KBM-7 (cell line): ENCODE data around the gene CCNH.
A peak's percentile ranks its signal among the peaks of the same experiment; 100 is the strongest.

Experiments used
- DNase-seq: peaks from one replicate; pipeline ENCODE4 v3.0.0-alpha.2; 2015
- in situ Hi-C: fragments of 300-500 bp; cut with MboI; formaldehyde crosslinking; loops from 2 replicates; pipeline ENCODE4 v1.14.3; 2020; ENCODE audit warnings: low sequenced_read_pairs, low pct_unique_long_range_greater_than_20kb, mixed read lengths

CCNH gene

DNA sequence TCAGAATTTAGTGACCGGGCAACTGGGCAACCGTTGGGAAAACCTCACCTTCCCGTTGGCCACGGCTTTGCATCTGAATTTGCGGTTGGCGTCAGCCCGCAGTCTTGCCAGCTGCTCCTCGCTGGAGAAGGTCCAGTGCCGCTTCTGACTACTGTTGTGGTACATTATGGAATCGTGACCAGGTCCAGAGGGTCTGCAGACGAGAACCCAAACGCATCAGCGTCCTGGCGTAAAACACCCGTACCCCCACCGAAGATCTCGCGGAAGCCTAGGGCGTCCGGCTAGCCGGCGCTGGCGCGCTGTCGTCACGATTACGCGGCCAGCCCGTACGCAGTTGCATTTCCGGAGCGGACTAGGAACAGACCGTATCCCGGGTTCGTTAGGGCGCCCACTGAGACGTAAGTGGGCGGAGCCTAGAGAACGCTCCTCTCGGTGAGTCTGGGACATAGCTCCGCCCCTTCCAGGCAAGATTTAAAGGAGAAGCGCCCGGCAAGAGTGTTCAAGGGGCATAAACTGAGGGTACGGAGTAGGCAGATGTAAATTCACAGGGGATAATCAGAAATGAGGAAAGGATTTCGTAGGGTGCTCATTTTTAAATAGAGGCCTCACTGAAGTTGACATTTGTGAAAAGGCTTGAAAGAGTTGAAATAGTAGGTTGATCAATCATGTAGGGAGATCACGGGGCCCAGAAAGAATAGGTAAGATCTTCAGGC is at the start of gene CCNH:
Gene CCNH, minus strand, starts transcription at position 301 of the 713 bp plus-strand sequence. Its CDS starts 136 bp downstream, at position 165.
- in situ Hi-C loops = no loop called here
- DNase-seq = peak; percentile 95

DNA sequence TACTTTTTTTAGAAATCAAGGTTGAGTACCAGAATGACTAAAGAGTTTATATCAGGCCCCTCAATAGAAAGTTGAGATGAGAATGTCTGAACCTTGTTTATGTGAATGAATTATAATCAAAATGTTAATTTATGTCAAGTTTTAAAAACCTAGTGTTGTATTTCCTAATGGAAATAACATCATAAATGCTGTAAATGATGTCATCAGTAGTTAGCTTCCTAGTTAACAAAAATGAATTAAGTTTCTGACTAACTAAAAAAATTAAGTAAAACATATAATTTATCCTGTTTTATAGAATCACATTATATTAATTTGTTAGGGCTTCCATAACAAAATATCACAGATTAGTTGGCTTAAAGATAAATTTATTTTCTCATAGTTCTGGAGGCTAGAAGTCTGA is 45.0 kb upstream of the CCNH start:
- in situ Hi-C loops = no loop called here
- no peak for DNase-seq

DNA sequence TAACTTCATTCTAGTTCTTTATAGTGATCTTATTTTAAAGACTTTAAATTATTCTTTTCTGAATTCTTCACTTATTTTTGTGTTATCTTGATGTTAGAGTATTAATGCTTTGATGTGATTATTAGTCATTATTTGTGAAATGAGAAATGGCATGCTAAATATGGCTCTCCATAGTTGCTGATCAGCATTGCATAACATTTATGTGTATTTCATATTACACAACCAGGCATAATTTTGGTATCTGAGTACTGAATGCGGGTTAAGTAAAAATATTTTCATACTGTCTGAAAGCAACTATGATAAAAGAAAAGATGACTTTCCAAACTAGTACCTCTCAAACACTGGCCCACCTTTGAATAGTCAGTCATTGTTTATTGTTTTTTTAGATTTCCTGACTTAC is 41.1 kb upstream of the CCNH start:
- in situ Hi-C loops = no loop called here
- no peak for DNase-seq

DNA sequence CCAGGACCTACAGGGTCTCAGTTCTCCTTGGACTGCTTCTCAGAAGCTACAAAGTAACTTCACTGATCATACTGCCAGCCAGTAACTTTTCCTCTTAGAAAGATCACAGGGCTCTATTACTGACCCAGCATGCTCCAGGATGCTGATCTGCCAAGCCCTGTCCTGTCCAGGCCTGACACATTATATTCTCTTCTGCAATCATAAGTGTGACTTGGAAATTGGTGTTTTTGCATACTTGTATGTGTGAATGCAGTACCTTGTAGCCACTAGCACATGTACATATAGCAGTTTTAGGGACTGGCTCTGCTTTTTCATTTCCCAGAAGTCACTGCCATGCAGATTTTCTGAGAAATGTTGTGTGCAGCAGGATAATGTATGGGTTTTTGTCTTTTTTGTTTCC is 40.1 kb upstream of the CCNH start:
- no peak for DNase-seq
- in situ Hi-C loops = no loop called here

DNA sequence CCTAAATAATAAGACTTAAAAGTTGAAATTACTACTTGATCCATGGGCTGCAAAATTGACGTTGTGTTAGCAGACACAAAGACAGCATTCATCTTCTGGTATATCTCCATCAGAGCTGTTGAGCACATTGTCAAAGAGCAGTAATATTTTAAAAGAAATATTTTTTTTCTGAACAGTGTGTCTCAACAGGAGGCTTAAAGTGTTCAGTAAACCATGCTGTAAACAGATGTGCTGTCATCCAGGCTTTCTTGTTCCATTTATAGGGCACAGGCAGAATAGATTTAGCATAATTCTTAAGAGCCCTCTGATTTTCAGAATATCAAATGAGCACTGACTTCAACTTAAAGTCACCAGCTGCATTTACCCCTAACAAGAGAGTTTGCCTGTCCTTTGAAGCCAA is 29.7 kb upstream of the CCNH start:
- in situ Hi-C loops = no loop called here
- no peak for DNase-seq

DNA sequence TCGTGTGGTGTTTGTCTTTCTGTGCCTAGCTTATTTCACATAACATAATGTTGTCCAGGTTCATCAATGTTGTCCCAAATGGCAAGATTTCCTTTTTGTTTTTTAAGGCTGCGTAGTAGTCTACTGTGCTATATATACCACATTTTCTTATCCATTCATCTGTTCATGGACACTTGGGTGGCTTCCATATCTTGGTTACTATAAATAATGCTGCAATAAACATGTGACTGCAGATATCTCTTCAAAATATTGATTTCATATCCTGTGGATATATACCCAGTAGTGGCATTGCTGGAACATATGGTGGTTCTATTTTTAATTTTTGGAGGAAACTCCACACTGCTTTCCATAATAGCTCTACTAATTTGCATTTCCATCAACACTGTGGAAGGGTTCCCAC is 25.5 kb upstream of the CCNH start:
- DNase-seq = no peak
- in situ Hi-C loops = no loop called here

DNA sequence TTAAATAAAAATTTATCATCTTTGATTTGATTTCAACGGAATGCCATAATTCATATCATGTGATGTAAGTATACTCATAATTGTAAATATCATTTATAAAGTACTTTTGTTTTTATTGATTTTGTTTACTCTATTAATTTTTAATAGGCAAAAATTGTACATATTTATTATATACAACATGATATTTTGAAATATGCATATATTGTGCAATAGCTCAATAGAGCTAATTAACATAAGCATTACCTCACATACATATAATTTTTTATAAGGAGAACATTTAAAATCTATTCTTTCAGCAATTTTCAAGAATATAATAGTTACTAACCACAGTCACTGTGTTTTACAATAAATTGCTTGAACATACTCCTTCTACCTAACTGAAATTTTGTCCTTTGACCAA is 25.0 kb upstream of the CCNH start:
- no peak for DNase-seq
- in situ Hi-C loops = no loop called here

DNA sequence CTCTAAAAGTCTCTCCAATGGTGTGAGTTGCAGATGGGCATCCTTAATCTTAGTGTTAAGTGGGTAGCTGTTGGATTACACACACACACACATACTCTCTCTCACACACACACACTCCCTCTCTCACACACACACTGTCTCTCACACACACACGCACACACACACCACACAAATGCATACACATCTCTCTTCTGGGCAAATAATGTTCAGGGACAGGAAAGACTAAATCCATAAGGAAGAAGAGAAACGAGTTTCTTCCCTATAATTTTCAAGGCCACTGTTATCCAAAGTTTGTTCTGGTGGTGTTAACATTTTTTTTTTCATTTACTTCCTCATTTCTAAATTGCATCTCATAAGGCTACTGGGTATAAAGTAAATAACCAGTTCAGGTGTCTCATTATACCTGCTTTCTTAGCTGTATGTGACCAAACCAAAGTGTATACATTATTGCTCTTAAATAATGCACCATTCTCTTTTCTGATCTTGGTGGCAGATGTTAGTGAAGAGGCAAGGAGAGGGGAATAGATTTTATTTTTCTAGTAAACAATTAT is 22.5 kb upstream of the CCNH start:
- in situ Hi-C loops = no loop called here
- no peak for DNase-seq

DNA sequence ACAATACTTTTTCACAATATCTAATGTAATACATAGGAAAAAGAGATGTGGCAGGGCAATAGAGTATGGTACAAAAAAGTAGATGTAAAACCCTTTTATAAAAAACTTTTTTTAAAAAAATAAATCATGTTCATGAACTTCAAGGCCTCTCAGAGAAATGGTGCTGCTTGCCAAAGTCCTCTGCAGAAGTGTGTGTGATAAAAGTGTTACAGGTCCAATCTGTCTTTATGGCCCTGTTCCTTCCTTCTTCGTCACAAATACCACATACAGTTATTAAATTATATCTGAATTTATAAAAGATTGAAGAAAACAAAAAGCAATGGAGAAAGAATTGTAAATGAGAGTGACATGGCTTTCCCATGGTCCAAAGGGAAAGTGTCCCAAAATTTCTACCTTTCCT is 21.7 kb upstream of the CCNH start:
- in situ Hi-C loops = no loop called here
- no peak for DNase-seq

DNA sequence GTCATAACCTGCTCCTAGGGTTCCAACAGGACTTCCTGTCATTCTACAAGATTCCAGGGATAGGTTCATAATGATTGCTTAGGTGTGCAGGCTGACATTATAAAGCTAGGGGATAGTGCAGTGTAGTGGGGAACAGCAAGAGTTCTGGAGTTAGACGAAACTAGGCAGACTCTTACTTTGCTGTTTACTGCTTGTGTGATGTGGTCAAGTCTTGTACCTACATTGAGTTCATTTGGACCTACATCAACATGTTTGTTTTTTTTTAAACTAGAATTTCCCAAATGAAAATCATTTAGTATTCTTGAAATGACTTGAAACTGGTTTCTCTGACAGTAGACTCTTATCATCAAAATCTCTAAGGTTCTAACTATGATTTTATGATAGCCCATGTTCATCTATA is 21.2 kb upstream of the CCNH start:
- in situ Hi-C loops = no loop called here
- no peak for DNase-seq

DNA sequence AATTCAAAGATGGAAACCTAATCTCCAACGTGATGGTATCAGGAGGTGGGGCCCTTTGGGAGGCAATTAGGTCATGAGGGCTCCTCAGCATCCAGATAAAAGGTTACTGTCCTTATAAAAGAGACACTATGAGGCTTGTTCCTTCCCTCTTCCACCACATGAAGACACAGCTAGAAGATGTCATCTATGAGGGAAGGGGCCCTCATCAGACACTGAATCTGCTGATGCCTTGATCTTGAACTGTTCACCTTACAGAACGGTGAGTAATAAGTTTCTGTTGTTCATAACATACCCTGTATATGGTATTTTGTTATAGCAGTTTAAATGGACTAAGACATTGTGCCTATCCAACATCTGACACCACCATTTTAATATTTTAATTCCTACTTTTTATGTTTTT is 19.7 kb upstream of the CCNH start:
- in situ Hi-C loops = no loop called here
- DNase-seq = no peak

DNA sequence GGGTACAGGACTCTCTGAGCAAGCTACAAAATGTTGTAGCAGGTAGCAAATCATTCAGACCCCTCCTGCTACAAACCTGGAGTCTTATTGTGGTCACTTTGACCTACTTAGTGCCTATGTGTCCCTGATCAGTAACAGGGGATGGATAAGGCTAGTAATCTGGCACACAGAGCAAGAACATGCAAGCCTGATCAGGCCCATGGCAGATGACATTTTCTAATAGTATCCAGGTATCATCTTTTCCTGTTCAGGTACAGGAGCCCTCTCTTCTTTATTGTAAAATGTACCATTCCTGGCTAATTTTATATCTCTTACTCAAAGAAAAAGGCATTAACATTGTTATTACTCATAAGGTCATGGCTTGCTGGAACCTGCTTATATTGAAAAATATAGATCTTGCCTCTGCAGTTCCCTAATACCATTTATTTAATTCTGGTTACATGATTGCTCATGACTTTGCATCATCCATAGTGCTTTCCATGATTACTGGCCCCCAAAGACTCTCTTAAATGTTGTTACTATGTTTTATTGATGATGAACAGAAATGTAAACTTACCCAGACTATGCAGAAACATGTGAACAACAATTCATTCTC is 18.2 kb upstream of the CCNH start:
- no peak for DNase-seq
- in situ Hi-C loops = no loop called here

DNA sequence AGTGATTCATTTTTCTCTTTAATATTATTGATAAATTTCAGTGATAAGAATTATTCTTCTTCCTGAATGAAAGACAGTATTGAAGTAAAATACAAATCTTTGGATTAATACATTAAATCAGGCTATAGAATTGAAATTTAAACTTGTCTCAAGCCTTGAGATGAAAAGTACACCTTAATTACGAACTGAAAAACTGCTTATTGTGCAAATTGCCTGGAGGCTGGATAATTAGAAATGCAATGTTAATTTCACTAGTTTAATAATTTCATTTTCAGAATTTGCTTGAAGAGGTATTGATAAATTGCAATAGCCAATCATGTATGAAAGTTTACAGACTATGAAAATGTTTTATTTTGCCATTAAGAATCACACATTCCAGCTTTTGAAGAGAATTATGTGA is 11.0 kb upstream of the CCNH start:
- in situ Hi-C loops = no loop called here
- no peak for DNase-seq

DNA sequence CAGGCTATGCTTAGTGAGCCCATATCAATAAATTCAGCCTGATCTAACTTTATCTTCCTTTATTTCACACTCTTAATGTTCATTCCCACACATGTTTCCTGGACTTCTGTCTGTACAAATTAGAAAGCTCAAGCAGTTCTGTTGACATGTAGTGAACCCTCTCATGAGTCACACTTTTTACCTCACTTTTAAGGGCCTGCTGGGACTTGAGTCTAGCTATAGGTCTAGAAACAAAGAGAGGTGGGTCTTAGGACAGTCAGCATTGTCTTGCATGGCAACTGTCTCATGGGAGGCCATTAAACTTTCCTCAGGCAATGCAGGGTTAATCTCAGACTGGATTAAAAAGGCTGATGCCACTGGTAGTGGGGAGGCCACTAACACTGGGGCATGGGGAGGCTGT is 8.6 kb upstream of the CCNH start:
- in situ Hi-C loops = no loop called here
- DNase-seq = no peak

DNA sequence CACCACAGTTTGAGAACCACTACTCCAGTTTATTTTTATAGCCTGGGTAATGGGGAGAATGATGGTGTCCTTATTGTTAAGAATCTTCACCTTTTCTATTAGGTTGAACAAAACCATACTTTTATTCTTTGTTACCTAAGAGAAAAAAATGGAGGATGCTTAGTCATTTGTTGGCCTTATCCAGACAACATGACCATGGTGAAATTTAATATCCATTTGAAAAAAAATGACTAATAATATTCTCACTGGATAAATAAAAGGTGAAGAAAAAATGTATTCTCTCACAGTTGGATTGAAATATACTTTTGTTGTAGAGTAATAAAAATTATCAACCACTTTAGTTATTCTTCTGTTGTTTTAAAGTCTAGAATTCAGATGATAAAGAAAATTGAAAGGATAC is 5.8 kb upstream of the CCNH start:
- in situ Hi-C loops = no loop called here
- no peak for DNase-seq

DNA sequence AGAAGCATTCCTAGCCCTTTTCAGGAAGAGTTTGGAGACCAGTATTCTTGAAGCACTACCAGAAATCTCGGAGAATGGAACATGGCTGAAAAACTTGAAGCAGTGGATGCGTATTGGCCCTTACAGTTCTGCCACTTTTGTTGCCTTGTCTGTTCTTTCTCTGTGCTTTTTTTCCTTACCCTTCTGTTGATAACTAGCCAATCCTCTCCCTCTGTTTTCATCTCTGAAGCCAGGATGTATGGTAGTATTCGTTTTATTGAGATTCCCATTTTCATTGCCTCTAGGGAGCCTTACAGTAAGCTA is 564 bp upstream of the CCNH start:
- in situ Hi-C loops = no loop called here
- DNase-seq = no peak

DNA sequence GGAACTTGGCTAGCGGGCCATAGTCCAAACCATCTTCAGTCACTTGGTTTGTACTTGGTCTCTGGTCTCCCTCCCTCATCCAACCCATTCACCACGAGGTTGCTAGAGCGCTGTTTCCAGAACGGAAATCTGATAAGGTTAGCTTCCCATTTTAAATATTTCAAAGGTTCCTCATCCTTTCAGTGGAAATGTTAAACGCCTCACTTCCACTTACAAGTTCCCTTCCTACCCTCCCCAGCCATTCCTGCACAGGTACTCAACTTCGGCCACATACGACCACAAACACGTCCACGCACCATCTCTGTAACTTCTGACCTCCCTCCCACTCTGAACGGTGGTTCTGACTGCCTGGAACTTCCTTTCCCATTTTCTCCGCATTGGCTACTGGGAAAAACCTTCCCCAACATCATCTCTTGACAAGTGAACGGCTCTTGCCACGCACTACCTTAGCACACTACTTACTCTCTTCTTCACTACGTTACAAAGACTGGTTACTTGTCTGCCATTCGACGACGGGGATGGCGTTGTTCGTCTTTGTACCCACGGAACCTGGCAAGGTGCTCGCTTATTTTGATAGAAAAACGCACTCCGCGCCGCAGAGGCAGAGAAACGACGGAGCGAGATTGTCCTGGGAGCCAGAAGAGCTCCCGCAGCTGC is 629 bp downstream of the CCNH start:
- DNase-seq = peak; percentile 69
- in situ Hi-C loops = no loop called here

DNA sequence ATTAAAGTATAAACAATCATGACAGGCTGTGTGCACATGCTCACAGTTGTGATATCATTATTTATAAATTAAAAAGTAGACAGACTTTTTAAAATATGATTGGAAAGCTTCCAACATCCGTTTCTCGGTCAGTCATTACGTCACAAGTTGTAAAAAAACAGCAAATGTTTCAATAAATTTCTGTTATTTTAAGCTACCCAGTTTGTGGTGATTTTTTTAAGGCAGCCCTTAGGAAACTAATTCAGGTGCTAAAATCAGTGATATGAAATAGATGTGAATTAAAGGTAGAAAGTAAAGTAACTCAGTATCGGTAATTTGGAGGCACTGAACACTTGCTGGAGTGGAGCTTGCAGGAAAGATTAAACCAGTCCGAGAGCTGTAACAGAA is 1.2 kb downstream of the CCNH start:
- in situ Hi-C loops = no loop called here

DNA sequence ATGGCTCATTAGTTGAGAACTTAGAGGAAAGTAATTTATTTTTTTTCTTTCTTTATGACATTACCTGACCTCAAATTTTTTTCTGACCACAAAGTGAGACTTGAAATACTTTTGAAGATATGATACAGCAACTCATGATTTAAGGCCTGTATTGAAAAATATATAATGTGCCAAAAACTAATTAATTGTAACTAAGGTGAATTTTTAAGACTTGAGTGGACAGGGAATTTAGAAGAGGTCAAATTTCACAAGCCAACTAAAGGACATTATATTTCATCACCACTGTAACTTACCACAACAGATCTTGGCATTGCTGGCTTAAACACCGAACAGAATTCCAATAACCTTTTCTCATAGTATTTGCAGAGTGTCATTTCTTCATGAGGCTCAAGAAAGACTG is 1.8 kb downstream of the CCNH start:
- in situ Hi-C loops = no loop called here
- no peak for DNase-seq

More for the DNA sequence above, 1.2 kb downstream of the CCNH start:
- no peak for DNase-seq

DNA sequence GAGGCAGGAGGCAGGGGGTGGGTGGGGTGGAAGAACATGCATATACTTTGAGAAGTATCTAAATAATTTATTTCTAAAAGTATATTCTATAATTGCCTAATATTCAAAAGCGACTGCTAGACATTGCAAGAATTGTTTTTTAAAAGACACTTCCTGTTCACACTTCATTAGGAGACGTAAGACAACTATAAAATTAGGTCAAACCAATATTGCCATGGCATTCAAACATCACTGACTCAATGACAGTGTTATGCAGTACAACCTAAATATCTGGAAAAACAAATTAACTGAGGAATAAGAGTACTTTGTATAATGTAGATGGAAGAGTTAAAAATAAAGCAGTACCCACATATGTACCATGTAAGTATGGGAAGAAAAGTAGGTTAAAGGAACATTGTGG is 4.5 kb downstream of the CCNH start:
- in situ Hi-C loops = no loop called here
- no peak for DNase-seq
